ENCODE results near the gene INA.

Gene INA

GRCh38 chr10:103310197-103310596 lies 33.3 kb downstream of the INA start:
- TF ChIP-seq EZH2phosphoT487 (IDR thresholded peaks at IDR 0.05; ENCODE audit: low read length) (no peak), EZH2 (optimal IDR thresholded peaks at IDR 0.05; ENCODE audit: low read depth, low read length) (no peak), CTCF (IDR thresholded peaks at IDR 0.05; ENCODE audit: low read length) (no peak)
- H3K4me3 ChIP-seq (ENCODE audit: low read length) = no peak overlapping the region
- no peak overlapping the region for H3K4me2 ChIP-seq (ENCODE audit: low read depth, low read length)
- H3K9ac ChIP-seq (ENCODE audit: low read length) = no peak overlapping the region
- H3K36me3 ChIP-seq (replicated peaks; ENCODE audit: insufficient read depth, low read length) = no peaks in the 10 kb centered on the region
- H3K79me2 ChIP-seq (ENCODE audit: low read length) = no peaks in the 10 kb centered on the region
- no peaks in the 10 kb centered on the region for H3K4me1 ChIP-seq (ENCODE audit: low read length)
- H4K20me1 ChIP-seq (ENCODE audit: insufficient read depth, low read length) = no peaks in the 10 kb centered on the region
- no peak for DNase-seq
- no peaks in the 10 kb centered on the region for H3F3A ChIP-seq (ENCODE audit: insufficient read depth, low read length)
- no peak overlapping the region for H2AFZ ChIP-seq (ENCODE audit: low read length)
- no peak overlapping the region for H3K27ac ChIP-seq (ENCODE audit: low read length)
- H3K9me2 ChIP-seq (replicated peaks; ENCODE audit: insufficient read depth, low read length) = no peaks in the 10 kb centered on the region
- H3K27me3 ChIP-seq (replicated peaks; ENCODE audit: insufficient read depth, low read length) = no peaks in the 10 kb centered on the region
- no peaks in the 10 kb centered on the region for H3K9me3 ChIP-seq (replicated peaks; ENCODE audit: insufficient read depth, low read length)

GRCh38 chr10:103316087-103316486 lies 39.1 kb downstream of the INA start:
- H3K4me1 ChIP-seq (ENCODE audit: low read length) = no peaks in the 10 kb centered on the region
- H4K20me1 ChIP-seq (ENCODE audit: insufficient read depth, low read length) = no peaks in the 10 kb centered on the region
- 0 out of 2 replicates have a peak, but pooled peaks cover 6% of the 10 kb centered on the region for H3K36me3 ChIP-seq (replicated peaks; ENCODE audit: insufficient read depth, low read length)
- H3K9ac ChIP-seq (ENCODE audit: low read length) = no peak overlapping the region
- H3K4me2 ChIP-seq (ENCODE audit: low read depth, low read length) = no peak overlapping the region
- H3F3A ChIP-seq (ENCODE audit: insufficient read depth, low read length) = no peaks in the 10 kb centered on the region
- no peaks in the 10 kb centered on the region; the same call in 1 of the 2 replicates for H3K79me2 ChIP-seq (ENCODE audit: low read length)
- no peaks in the 10 kb centered on the region for H3K9me2 ChIP-seq (replicated peaks; ENCODE audit: insufficient read depth, low read length)
- no peak overlapping the region for H3K4me3 ChIP-seq (ENCODE audit: low read length)
- H3K27me3 ChIP-seq (replicated peaks; ENCODE audit: insufficient read depth, low read length) = no peaks in the 10 kb centered on the region
- H2AFZ ChIP-seq (ENCODE audit: low read length) = no peak overlapping the region
- no peak overlapping the region for H3K27ac ChIP-seq (ENCODE audit: low read length)
- no peaks in the 10 kb centered on the region for H3K9me3 ChIP-seq (replicated peaks; ENCODE audit: insufficient read depth, low read length)
- no peak for DNase-seq
- TF ChIP-seq CTCF (IDR thresholded peaks at IDR 0.05; ENCODE audit: low read length) (no peak), EZH2phosphoT487 (IDR thresholded peaks at IDR 0.05; ENCODE audit: low read length) (no peak), EZH2 (optimal IDR thresholded peaks at IDR 0.05; ENCODE audit: low read depth, low read length) (no peak)

- Histone ChIP-seq H3K27me3 (replicated peaks; ENCODE audit: insufficient read depth, low read length) (no peaks in the 10 kb centered on the region), H3K4me3 (ENCODE audit: low read length) (no peak overlapping the region), H3K36me3 (replicated peaks; ENCODE audit: insufficient read depth, low read length) (peaks cover 2% of the 10 kb centered on the region), H3K4me1 (ENCODE audit: low read length) (no peaks in the 10 kb centered on the region), H3K27ac (ENCODE audit: low read length) (peak overlapping the region; percentile 32; the same call in 1 of the 2 replicates), H3F3A (ENCODE audit: insufficient read depth, low read length) (no peaks in the 10 kb centered on the region), H4K20me1 (ENCODE audit: insufficient read depth, low read length) (no peaks in the 10 kb centered on the region), H3K9me3 (replicated peaks; ENCODE audit: insufficient read depth, low read length) (no peaks in the 10 kb centered on the region), H2AFZ (ENCODE audit: low read length) (no peak overlapping the region), H3K9ac (ENCODE audit: low read length) (no peak overlapping the region), H3K9me2 (replicated peaks; ENCODE audit: insufficient read depth, low read length) (no peaks in the 10 kb centered on the region), H3K4me2 (ENCODE audit: low read depth, low read length) (no peak overlapping the region), H3K79me2 (ENCODE audit: low read length) (no peaks in the 10 kb centered on the region)
- peak; percentile 30 for DNase-seq
- TF ChIP-seq CTCF (IDR thresholded peaks at IDR 0.05; ENCODE audit: low read length) (no peak), EZH2phosphoT487 (IDR thresholded peaks at IDR 0.05; ENCODE audit: low read length) (no peak), EZH2 (optimal IDR thresholded peaks at IDR 0.05; ENCODE audit: low read depth, low read length) (no peak)
These were observed 51.0 kb downstream of the INA start for GRCh38 chr10:103327906-103328305.
